HCT116 (cell line): ENCODE results near the gene DDX24.

ENCODE experiments used
- EZH2 ChIP-seq: fragments of 200-600 bp; sonication (generic); IDR thresholded peaks from 2 replicates; pipeline ENCODE4 v1.6.1; 2017; ENCODE audit warnings: antibody characterized with exemption, mixed run types
- EZH2phosphoT487 ChIP-seq: fragments of 200-600 bp; IDR thresholded peaks from 2 replicates; pipeline ENCODE4 v1.6.1; 2018; ENCODE audit warnings: antibody characterized with exemption, borderline replicate concordance
- JUND ChIP-seq: IDR thresholded peaks from 2 replicates; pipeline ENCODE4 v1.6.1; 2012
- POLR2A ChIP-seq: IDR thresholded peaks from 2 replicates; pipeline ENCODE4 v1.7.0; 2011; ENCODE audit warnings: borderline replicate concordance; ENCODE audit not compliant: insufficient read depth, insufficient read length; ENCODE audit errors: extremely low read depth
- POLR2AphosphoS5 ChIP-seq: IDR thresholded peaks from 2 replicates; pipeline ENCODE4 v1.6.1; 2011; ENCODE audit warnings: mild to moderate bottlenecking, low read depth, low read length, moderate library complexity
- SRF ChIP-seq: IDR thresholded peaks from 2 replicates; pipeline ENCODE4 v1.6.1; 2012; ENCODE audit warnings: low read depth
- YY1 ChIP-seq: IDR thresholded peaks from 2 replicates; pipeline ENCODE4 v1.6.1; 2011; ENCODE audit warnings: low read length, low read depth, moderate library complexity, mild to moderate bottlenecking; ENCODE audit not compliant: insufficient replicate concordance; ENCODE audit errors: extremely low read depth
- TF ChIP-seq, protein P1 (sequence below), 3 experiments: fragments of 200-600 bp in 1 of 3; sonication (generic) in 1 of 3; IDR thresholded peaks in 2 of 3; conservative IDR thresholded peaks in 1 of 3; 2 replicates each; pipeline ENCODE4 v1.5.1; 2012 to 2017; ENCODE audit warnings: low read depth in 2 of 3, low read length in 2 of 3, antibody characterized with exemption in 1 of 3, borderline replicate concordance in 1 of 3, control low read depth in 1 of 3, mild to moderate bottlenecking in 1 of 3, mixed read lengths in 1 of 3, mixed run types in 1 of 3, moderate library complexity in 1 of 3; ENCODE audit not compliant: insufficient read depth in 1 of 3
- TF ChIP-seq, protein P2 (sequence below): IDR thresholded peaks from 2 replicates; pipeline ENCODE4 v1.6.1; 2012
- TF ChIP-seq, protein P3 (sequence below): IDR thresholded peaks from 2 replicates; pipeline ENCODE4 v1.6.1; 2012; ENCODE audit warnings: low read depth
- TF ChIP-seq, protein P4 (sequence below): IDR thresholded peaks from 2 replicates; pipeline ENCODE4 v1.6.1; 2011; ENCODE audit warnings: mild to moderate bottlenecking, low read length, moderate library complexity; ENCODE audit not compliant: insufficient replicate concordance; ENCODE audit errors: extremely low read depth

DNA sequence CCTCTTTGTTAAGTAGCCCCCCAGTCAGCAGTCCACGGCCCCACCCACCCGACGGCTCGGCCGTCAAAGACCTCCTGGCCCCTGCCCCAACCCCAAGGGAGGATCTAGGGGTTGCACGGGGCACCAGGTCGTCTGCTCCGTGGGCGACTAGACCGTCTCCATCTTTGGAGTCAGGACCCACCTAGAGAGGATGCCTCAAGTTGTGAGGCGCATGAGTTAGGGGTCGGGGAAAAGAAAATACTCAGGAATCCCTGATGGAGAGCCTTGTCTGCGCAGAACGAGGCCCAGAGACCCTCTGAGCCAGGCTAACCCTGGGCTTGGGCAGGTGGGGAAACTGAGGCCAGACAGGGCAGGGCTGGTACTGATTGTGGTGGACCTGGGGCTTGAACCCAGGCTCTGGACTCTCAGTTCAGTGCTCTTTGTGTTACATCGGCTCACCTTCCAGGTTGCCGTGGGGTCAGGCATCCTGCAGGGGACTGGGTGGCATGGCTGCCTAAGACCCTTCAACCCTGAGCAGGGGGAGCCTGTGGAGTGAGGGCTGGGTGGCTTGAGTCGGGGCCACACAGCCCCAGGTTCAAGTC lies 54.0 kb downstream of the DDX24 start:
- TF ChIP-seq YY1, result no peak
- TF ChIP-seq, protein P1, sequence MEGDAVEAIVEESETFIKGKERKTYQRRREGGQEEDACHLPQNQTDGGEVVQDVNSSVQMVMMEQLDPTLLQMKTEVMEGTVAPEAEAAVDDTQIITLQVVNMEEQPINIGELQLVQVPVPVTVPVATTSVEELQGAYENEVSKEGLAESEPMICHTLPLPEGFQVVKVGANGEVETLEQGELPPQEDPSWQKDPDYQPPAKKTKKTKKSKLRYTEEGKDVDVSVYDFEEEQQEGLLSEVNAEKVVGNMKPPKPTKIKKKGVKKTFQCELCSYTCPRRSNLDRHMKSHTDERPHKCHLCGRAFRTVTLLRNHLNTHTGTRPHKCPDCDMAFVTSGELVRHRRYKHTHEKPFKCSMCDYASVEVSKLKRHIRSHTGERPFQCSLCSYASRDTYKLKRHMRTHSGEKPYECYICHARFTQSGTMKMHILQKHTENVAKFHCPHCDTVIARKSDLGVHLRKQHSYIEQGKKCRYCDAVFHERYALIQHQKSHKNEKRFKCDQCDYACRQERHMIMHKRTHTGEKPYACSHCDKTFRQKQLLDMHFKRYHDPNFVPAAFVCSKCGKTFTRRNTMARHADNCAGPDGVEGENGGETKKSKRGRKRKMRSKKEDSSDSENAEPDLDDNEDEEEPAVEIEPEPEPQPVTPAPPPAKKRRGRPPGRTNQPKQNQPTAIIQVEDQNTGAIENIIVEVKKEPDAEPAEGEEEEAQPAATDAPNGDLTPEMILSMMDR (IDR thresholded peaks at IDR 0.05 in 2 of 3, conservative IDR thresholded peaks at IDR 0.05 in 1 of 3; ENCODE audit: borderline replicate concordance in 1 of 3, insufficient read depth in 1 of 3, low read depth in 2 of 3, low read length in 2 of 3), result no peak
- no peak for TF ChIP-seq EZH2
- TF ChIP-seq, protein P2, sequence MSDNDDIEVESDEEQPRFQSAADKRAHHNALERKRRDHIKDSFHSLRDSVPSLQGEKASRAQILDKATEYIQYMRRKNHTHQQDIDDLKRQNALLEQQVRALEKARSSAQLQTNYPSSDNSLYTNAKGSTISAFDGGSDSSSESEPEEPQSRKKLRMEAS, result no peak
- no peak for TF ChIP-seq EZH2phosphoT487
- TF ChIP-seq, protein P3, sequence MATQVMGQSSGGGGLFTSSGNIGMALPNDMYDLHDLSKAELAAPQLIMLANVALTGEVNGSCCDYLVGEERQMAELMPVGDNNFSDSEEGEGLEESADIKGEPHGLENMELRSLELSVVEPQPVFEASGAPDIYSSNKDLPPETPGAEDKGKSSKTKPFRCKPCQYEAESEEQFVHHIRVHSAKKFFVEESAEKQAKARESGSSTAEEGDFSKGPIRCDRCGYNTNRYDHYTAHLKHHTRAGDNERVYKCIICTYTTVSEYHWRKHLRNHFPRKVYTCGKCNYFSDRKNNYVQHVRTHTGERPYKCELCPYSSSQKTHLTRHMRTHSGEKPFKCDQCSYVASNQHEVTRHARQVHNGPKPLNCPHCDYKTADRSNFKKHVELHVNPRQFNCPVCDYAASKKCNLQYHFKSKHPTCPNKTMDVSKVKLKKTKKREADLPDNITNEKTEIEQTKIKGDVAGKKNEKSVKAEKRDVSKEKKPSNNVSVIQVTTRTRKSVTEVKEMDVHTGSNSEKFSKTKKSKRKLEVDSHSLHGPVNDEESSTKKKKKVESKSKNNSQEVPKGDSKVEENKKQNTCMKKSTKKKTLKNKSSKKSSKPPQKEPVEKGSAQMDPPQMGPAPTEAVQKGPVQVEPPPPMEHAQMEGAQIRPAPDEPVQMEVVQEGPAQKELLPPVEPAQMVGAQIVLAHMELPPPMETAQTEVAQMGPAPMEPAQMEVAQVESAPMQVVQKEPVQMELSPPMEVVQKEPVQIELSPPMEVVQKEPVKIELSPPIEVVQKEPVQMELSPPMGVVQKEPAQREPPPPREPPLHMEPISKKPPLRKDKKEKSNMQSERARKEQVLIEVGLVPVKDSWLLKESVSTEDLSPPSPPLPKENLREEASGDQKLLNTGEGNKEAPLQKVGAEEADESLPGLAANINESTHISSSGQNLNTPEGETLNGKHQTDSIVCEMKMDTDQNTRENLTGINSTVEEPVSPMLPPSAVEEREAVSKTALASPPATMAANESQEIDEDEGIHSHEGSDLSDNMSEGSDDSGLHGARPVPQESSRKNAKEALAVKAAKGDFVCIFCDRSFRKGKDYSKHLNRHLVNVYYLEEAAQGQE, result no peak
- TF ChIP-seq POLR2AphosphoS5, result no peak
- TF ChIP-seq JUND, result no peak
- TF ChIP-seq SRF, result no peak
- TF ChIP-seq POLR2A, result no peak
- TF ChIP-seq, protein P4, sequence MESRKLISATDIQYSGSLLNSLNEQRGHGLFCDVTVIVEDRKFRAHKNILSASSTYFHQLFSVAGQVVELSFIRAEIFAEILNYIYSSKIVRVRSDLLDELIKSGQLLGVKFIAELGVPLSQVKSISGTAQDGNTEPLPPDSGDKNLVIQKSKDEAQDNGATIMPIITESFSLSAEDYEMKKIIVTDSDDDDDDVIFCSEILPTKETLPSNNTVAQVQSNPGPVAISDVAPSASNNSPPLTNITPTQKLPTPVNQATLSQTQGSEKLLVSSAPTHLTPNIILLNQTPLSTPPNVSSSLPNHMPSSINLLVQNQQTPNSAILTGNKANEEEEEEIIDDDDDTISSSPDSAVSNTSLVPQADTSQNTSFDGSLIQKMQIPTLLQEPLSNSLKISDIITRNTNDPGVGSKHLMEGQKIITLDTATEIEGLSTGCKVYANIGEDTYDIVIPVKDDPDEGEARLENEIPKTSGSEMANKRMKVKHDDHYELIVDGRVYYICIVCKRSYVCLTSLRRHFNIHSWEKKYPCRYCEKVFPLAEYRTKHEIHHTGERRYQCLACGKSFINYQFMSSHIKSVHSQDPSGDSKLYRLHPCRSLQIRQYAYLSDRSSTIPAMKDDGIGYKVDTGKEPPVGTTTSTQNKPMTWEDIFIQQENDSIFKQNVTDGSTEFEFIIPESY, result no peak
